Caco-2 (cell line): ENCODE measurements around the gene MAP2K2. TPM values are rescaled to one million over a fixed set of nuclear protein-coding genes. Genes with fewer than 3 reads are reported as not detected.
"Not testable (repeated sequence)": the region's sequence is repeated elsewhere in the genome, so short reads cannot be mapped to it uniquely, and the experiment has no call there.

Experiments used
- BruUV-seq: library from RNA; stranded (reverse); fragments of 400-500 nt; replicated peaks from 2 replicates; lab custom pipeline; 2021; lab: Mats Ljungman, UMichigan
- CTCF ChIA-PET: fragments of 300-600 bp; sonication (Branson Sonifier 250); formaldehyde crosslinking; loops from one replicate; lab custom pipeline; 2022; ENCODE audit warnings: antibody characterized with exemption; lab: Charles Lee
- POLR2A ChIA-PET: fragments of 300-600 bp; sonication (Branson Sonifier 250); formaldehyde crosslinking; loops from one replicate; lab custom pipeline; 2022; ENCODE audit warnings: antibody characterized with exemption; lab: Charles Lee
- DNase-seq, 2 experiments: peaks; one replicate each; pipeline versions ENCODE4 v3.0.0 to v3.0.0-alpha.2; 2020 to 2022
- H3K27me3 ChIP-seq: replicated peaks from 2 replicates; pipeline ENCODE4 v1.6.0; 2011; ENCODE audit warnings: low read length; ENCODE audit not compliant: control insufficient read depth, insufficient read depth
- H3K36me3 ChIP-seq: 2 replicates; pipeline ENCODE4 v1.5.1; 2011; ENCODE audit warnings: low read length; ENCODE audit not compliant: control insufficient read depth, insufficient read depth
- H3K4me1 ChIP-seq: fragments of 250-450 bp; sonication (Bioruptor Pico); 2 replicates; pipeline ENCODE4 v1.5.1; 2020; ENCODE audit warnings: mild to moderate bottlenecking
- H3K4me3 ChIP-seq: 2 replicates; pipeline ENCODE4 v1.5.1; 2011; ENCODE audit warnings: low read depth, mild to moderate bottlenecking, control low read depth, low read length
- H3K9me3 ChIP-seq: fragments of 250-450 bp; sonication (Bioruptor Pico); 2 replicates; pipeline ENCODE4 v1.5.1; 2020; ENCODE audit warnings: mild to moderate bottlenecking, moderate library complexity
- H3K27ac Mint-ChIP-seq: one replicate; pipeline ENCODE4 v1.8.0; 2022; ENCODE audit warnings: mixed read lengths; ENCODE audit not compliant: unreplicated experiment
- H3K27me3 Mint-ChIP-seq: one replicate; pipeline ENCODE4 v1.8.0; 2022; ENCODE audit warnings: mixed read lengths; ENCODE audit not compliant: insufficient read depth, unreplicated experiment
- H3K36me3 Mint-ChIP-seq: one replicate; pipeline ENCODE4 v1.8.0; 2022; ENCODE audit warnings: mild to moderate bottlenecking, mixed read lengths; ENCODE audit not compliant: insufficient read depth, unreplicated experiment
- H3K4me1 Mint-ChIP-seq: one replicate; pipeline ENCODE4 v1.8.0; 2022; ENCODE audit warnings: low read depth, mixed read lengths; ENCODE audit not compliant: unreplicated experiment
- H3K4me3 Mint-ChIP-seq: one replicate; pipeline ENCODE4 v1.8.0; 2022; ENCODE audit warnings: mild to moderate bottlenecking, moderate library complexity, mixed read lengths; ENCODE audit not compliant: unreplicated experiment
- H3K9me3 Mint-ChIP-seq: one replicate; pipeline ENCODE4 v1.8.0; 2022; ENCODE audit warnings: mixed read lengths; ENCODE audit not compliant: unreplicated experiment
- CTCF ChIP-seq, 2 experiments: fragments of 200-600 bp in 1 of 2; IDR thresholded peaks; 1 replicate in 1 of 2; 2 replicates in 1 of 2; pipeline versions ENCODE4 v1.5.1 to v1.8.0; 2011 to 2022; ENCODE audit warnings: antibody characterized with exemption in 1 of 2, control low read depth in 1 of 2, inconsistent platforms in 1 of 2, low read depth in 1 of 2, low read length in 1 of 2, mild to moderate bottlenecking in 1 of 2, moderate library complexity in 1 of 2; ENCODE audit not compliant: insufficient read depth in 1 of 2, severe bottlenecking in 1 of 2, unreplicated experiment in 1 of 2
- intact Hi-C: fragments of 100-400 bp; cut with micrococcal nuclease; formaldehyde crosslinking; loops from one replicate; pipeline ENCODE4 v1.10.0; 2022; ENCODE audit not compliant: unreplicated experiment
- total RNA-seq: library from RNA; stranded (reverse); gene quantifications from 2 replicates; pipeline ENCODE4 v1.2.3, GENCODE V29; 2022

Gene MAP2K2
- total RNA-seq, 1 experiment from 2014 or later = 149 TPM

DNA sequence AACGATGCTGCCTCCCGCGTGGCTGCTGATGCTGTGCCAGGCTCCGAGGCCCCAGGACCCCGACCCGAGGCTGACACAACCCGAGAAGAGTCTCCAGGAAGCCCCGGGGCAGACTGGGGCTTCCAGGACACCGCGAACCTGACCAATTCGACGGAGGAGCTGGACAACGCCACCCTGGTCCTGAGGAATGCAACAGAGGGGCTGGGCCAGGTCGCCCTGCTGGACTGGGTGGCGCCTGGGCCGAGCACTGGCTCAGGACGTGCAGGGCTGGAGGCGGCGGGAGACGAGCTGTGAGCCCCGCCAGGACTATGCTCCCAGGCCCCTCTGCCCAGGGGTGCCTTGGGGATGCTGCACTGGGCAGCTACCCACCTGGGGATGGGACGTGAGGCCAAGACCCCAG, 47.8 kb upstream of the MAP2K2 start:
- intact Hi-C loops = no loop called here
- peaks cover 5% of the 10 kb centered on the region for H3K4me1 Mint-ChIP-seq
- no peaks in the 10 kb centered on the region for H3K4me1 ChIP-seq
- BruUV-seq = no TSS peak
- no peaks in the 10 kb centered on the region for H3K36me3 ChIP-seq
- no peaks in the 10 kb centered on the region for H3K27me3 Mint-ChIP-seq
- TF ChIP-seq CTCF (IDR thresholded peaks at IDR 0.05; ENCODE audit: insufficient read depth in 1 of 2, low read depth in 1 of 2, low read length in 1 of 2, severe bottlenecking in 1 of 2, unreplicated experiment in 1 of 2) = no peak
- H3K4me3 Mint-ChIP-seq = no peak overlapping the region
- no peaks in the 10 kb centered on the region; the same call in 1 of the 2 replicates for H3K27me3 ChIP-seq
- H3K9me3 ChIP-seq = no peaks in the 10 kb centered on the region
- H3K9me3 Mint-ChIP-seq = no peaks in the 10 kb centered on the region
- no peak for DNase-seq
- H3K4me3 ChIP-seq = no peak overlapping the region
- H3K27ac Mint-ChIP-seq = no peak overlapping the region
- POLR2A ChIA-PET = no interaction called here
- CTCF ChIA-PET = interaction anchor here (0.6 kb wide), 1 partner anchor 37 kb away, joined by 3 read pairs; no protein-coding TSS in a partner anchor
- H3K36me3 Mint-ChIP-seq = no peaks in the 10 kb centered on the region

DNA sequence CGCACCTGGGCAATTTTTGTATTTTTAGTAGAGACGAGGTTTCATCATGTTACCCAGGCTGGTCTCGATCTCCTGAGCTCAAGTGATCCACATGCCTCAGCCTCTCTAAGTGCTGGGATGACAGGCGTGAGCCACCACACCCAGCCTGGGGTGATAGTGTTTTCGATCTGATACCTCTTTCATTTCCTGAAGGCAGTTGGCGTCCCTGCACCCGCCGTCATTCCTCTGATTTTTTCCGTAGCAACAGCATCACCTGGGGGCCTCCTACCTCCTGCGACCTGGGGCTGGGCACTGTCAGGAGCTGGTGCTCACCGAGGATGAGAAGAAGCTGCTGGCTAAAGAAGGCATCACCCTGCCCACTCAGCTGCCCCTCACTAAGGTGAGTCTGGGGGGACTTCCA, 40.3 kb upstream of the MAP2K2 start:
- DNase-seq = no peak
- intact Hi-C loops = no loop called here
- BruUV-seq = no TSS peak
- H3K27me3 Mint-ChIP-seq = no peaks in the 10 kb centered on the region
- no peaks in the 10 kb centered on the region for H3K36me3 Mint-ChIP-seq
- Histone ChIP-seq H3K27me3 (no peaks in the 10 kb centered on the region), H3K36me3 (no peaks in the 10 kb centered on the region), H3K4me3 (no peak overlapping the region), H3K4me1 (no peaks in the 10 kb centered on the region), H3K9me3 (no peaks in the 10 kb centered on the region)
- H3K9me3 Mint-ChIP-seq = no peaks in the 10 kb centered on the region
- POLR2A ChIA-PET = no interaction called here
- H3K4me3 Mint-ChIP-seq = no peak overlapping the region
- no peaks in the 10 kb centered on the region for H3K4me1 Mint-ChIP-seq
- TF ChIP-seq CTCF (IDR thresholded peaks at IDR 0.05; ENCODE audit: insufficient read depth in 1 of 2, low read depth in 1 of 2, low read length in 1 of 2, severe bottlenecking in 1 of 2, unreplicated experiment in 1 of 2) = no peak
- H3K27ac Mint-ChIP-seq = no peak overlapping the region
- CTCF ChIA-PET = interaction anchor here (0.6 to 0.7 kb wide), 2 partner anchors 87 to 98 kb away, joined by 3 to 5 read pairs; no protein-coding TSS in a partner anchor

GRCh38 chr19:4161415-4162077, 37.6 kb upstream of the MAP2K2 start:
- Histone ChIP-seq H3K4me3 (no peak overlapping the region), H3K4me1 (no peaks in the 10 kb centered on the region), H3K27me3 (no peaks in the 10 kb centered on the region), H3K36me3 (no peaks in the 10 kb centered on the region), H3K9me3 (no peaks in the 10 kb centered on the region)
- no TSS peak for BruUV-seq
- ChIA-PET POLR2A (no interaction called here), CTCF (interaction anchor here (0.6 to 0.9 kb wide), 2 partner anchors 17 to 22 kb away, joined by 3 read pairs; no protein-coding TSS in a partner anchor)
- intact Hi-C loops = no loop called here
- no peak for DNase-seq
- no peak for TF ChIP-seq CTCF (IDR thresholded peaks at IDR 0.05; ENCODE audit: insufficient read depth in 1 of 2, low read depth in 1 of 2, low read length in 1 of 2, severe bottlenecking in 1 of 2, unreplicated experiment in 1 of 2)
- Mint-ChIP-seq H3K9me3 (no peaks in the 10 kb centered on the region), H3K27ac (no peak overlapping the region), H3K27me3 (no peaks in the 10 kb centered on the region), H3K36me3 (no peaks in the 10 kb centered on the region), H3K4me1 (no peaks in the 10 kb centered on the region), H3K4me3 (no peak overlapping the region)

DNA sequence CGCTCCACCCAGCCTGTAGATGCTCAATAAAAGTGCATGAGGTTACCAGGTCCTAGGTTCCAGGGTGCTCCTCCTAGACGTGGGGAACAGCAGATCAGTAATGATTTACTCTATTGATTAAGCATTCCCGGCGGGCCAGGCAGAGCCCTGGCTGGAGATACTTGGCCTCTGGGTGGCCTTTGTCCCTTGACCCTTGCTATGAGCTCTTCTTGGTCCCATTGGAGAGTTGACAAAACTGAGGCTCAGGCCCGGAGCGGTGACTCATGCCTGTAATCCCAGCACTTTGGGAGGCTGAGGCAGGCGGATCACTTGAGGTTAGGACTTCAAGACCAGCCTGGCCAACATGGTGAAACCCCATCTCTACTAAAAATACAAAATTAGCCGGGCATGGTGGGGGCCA, 34.0 kb upstream of the MAP2K2 start:
- H3K4me1 Mint-ChIP-seq, intact Hi-C loops, H3K27me3 Mint-ChIP-seq, H3K4me1 ChIP-seq, BruUV-seq, H3K36me3 Mint-ChIP-seq, H3K4me3 Mint-ChIP-seq, H3K9me3 ChIP-seq, DNase-seq, H3K27me3 ChIP-seq, H3K27ac Mint-ChIP-seq, POLR2A ChIA-PET, H3K9me3 Mint-ChIP-seq, H3K36me3 ChIP-seq, H3K4me3 ChIP-seq: not testable (repeated sequence)
- CTCF ChIA-PET = interaction anchor here (0.6 kb wide), 1 partner anchor 18 kb away, joined by 5 read pairs; no protein-coding TSS in a partner anchor
